ENCODE data around the gene IBSP.
A peak's percentile ranks its signal among the peaks of the same experiment; 100 is the strongest.

The IBSP gene

DNA sequence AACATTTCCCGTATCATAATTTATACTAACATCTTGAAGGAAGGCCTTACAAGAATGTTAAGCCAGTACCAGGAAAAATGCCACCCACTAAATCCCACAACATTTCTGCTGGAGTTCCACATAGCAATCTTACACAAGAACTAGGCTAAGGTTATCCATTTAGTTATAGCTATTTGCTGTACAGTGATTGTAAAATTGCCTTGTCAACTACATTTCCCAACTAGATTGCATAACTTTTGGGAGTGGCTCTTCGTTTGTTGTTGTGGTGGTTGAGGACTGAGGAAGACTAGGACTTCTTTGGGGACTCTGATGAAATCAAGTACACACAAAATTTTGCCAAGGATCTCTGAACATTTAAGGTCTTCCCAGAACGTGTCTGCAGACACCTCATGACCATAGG lies 8.0 kb downstream of the IBSP start:
- in situ Hi-C loops (cut with HindIII; ENCODE audit: low sequenced_read_pairs), result no loop called here
- DNase-seq (ENCODE audit: low read depth), result no peak
- no peak for TF ChIP-seq CTCF (IDR thresholded peaks at IDR 0.05; ENCODE audit: low read depth, low read length, missing control alignments)
- no peak overlapping the region for H3K4me3 ChIP-seq (ENCODE audit: low read depth, low read length)

DNA sequence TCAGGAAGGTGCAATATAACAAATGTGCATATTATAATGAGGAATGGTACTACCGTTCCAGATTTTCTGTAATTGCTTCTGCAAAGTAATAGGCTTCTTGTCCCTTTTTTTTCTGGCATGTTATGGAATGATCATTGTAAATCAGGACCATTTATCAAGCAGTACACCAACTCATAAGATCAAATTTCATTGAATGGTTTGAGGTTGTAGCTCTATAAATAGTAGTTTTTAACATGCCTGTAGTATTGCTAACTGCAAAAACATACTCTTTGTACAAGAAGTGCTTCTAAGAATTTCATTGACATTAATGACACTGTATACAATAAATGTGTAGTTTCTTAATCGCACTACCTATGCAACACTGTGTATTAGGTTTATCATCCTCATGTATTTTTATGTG lies 12.6 kb downstream of the IBSP start:
- H3K4me3 ChIP-seq (ENCODE audit: low read depth, low read length), result no peak overlapping the region
- no peak for TF ChIP-seq CTCF (IDR thresholded peaks at IDR 0.05; ENCODE audit: low read depth, low read length, missing control alignments)
- DNase-seq (ENCODE audit: low read depth), result no peak
- in situ Hi-C loops (cut with HindIII; ENCODE audit: low sequenced_read_pairs), result no loop called here

DNA sequence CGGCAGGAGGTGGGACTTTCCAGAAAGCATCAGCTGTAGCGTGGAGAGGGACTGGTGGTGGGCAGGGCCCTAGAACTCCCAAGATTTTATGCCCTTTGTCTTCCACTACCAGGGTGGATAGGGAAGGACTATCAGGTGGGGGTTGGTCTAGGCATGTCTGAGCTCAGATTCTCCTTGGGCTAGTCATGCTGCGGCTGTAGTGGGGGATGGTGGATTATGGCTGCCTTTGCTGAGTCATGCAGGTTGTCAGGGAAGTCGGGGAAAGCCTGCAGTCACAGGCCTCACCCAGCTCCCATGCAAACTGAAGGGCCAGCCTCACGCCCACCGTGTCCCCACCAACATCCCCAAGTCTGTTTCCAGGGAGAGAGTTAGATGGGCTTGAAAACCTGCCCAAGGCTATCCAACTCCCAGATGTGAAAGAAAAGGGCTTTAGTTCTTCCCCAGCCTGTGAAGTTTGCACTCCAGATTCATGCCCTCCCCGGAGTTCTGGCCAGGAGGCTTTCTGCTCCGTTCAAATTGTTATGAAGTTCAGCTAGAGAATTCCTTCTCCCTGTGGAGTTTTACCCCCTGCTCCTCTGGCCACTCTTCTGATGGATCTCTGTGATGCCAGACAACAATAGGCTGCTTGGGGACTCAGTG lies 20.0 kb downstream of the IBSP start:
- peak; percentile 33 for DNase-seq (ENCODE audit: low read depth)
- in situ Hi-C loops (cut with HindIII; ENCODE audit: low sequenced_read_pairs), result no loop called here
- no peak for TF ChIP-seq CTCF (IDR thresholded peaks at IDR 0.05; ENCODE audit: low read depth, low read length, missing control alignments)
- H3K4me3 ChIP-seq (ENCODE audit: low read depth, low read length), result no peak overlapping the region

- no peak overlapping the region for H3K4me3 ChIP-seq (ENCODE audit: low read depth, low read length)
- TF ChIP-seq CTCF (IDR thresholded peaks at IDR 0.05; ENCODE audit: low read depth, low read length, missing control alignments), result no peak
- in situ Hi-C loops (cut with HindIII; ENCODE audit: low sequenced_read_pairs), result no loop called here
- no peak for DNase-seq (ENCODE audit: low read depth)
These were observed 23.8 kb downstream of the IBSP start for GRCh38 chr4:87823200-87823599.

DNA sequence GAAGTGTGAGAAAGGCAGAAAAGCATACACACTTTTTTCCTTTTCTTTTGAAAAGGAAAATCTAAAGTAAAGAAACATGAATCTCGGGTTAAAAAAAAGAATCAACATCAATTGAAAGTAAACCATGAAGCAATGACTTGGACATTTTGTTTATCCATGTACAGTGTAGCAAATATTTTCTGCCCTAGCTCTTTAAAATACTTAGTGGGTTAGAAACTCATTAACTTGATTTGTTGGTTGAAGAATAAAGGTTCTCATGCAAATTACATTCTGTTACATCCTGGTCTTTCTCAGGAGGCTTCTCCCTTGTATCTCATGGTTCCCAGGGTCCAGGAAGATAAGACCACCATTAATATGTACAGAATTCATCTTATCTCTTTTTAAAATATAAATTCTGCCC lies 24.4 kb downstream of the IBSP start:
- no peak for TF ChIP-seq CTCF (IDR thresholded peaks at IDR 0.05; ENCODE audit: low read depth, low read length, missing control alignments)
- in situ Hi-C loops (cut with HindIII; ENCODE audit: low sequenced_read_pairs), result no loop called here

DNA sequence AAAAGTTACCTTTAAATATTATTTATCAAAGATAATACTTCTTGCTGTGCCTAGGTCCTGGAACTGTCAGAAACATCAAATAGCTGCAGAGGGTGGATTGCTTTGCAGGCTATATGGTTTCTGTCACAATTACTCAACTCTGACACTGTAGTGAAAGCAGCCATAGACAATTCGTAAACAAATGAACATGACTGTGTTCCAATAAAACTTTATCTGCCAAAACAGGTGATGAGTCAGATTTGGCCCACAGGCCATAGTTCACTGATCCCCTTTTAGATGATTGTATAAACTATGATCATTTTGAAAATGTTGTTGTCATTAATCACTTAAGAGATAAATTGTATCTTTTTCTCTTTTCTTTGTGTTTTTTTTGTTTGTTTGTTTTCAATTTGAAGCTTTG lies 25.0 kb downstream of the IBSP start:
- TF ChIP-seq CTCF (IDR thresholded peaks at IDR 0.05; ENCODE audit: low read depth, low read length, missing control alignments), result no peak
- DNase-seq (ENCODE audit: low read depth), result no peak
- H3K4me3 ChIP-seq (ENCODE audit: low read depth, low read length), result no peak overlapping the region
- in situ Hi-C loops (cut with HindIII; ENCODE audit: low sequenced_read_pairs), result no loop called here

More for the DNA sequence above, 24.4 kb downstream of the IBSP start:
- H3K4me3 ChIP-seq (ENCODE audit: low read depth, low read length), result no peak overlapping the region
- DNase-seq (ENCODE audit: low read depth), result no peak

Data from astrocyte of the cerebellum (primary cell).